ENCODE measurements around the gene CRCP.
"Not testable (repeated sequence)": the region's sequence is repeated elsewhere in the genome, so short reads cannot be mapped to it uniquely, and the experiment has no call there.

CRCP gene

GRCh38 chr7:66114743-66115649, at the start of gene CRCP:
CRCP (plus strand) TSS chr7:66114847; CDS start chr7:66114963, 116 bp downstream.
- in situ Hi-C loops (cut with HindIII; ENCODE audit: low sequenced_read_pairs) = no loop called here

GRCh38 chr7:66069732-66070131, 44.9 kb upstream of the CRCP start:
- in situ Hi-C loops (cut with HindIII; ENCODE audit: low sequenced_read_pairs) = loop anchor here (5.0 to 25.0 kb wide), 2 partner anchors 37 to 782 kb away; no protein-coding TSS in a partner anchor

GRCh38 chr7:66070222-66070621, 44.4 kb upstream of the CRCP start:
- in situ Hi-C loops (cut with HindIII; ENCODE audit: low sequenced_read_pairs) = loop anchor here (5.0 to 25.0 kb wide), 2 partner anchors 38 to 783 kb away; no protein-coding TSS in a partner anchor

GRCh38 chr7:66072208-66072607, 42.4 kb upstream of the CRCP start:
- in situ Hi-C loops (cut with HindIII; ENCODE audit: low sequenced_read_pairs) = loop anchor here (5.0 to 25.0 kb wide), 2 partner anchors 40 to 785 kb away; no protein-coding TSS in a partner anchor

GRCh38 chr7:66075590-66076461, 38.8 kb upstream of the CRCP start, which contains the start of gene ASL:
ASL (plus strand) TSS chr7:66075819; CDS start chr7:66076082, 263 bp downstream.
- in situ Hi-C loops (cut with HindIII; ENCODE audit: low sequenced_read_pairs) = no loop called here

GRCh38 chr7:66076462-66077329, 38.0 kb upstream of the CRCP start:
- in situ Hi-C loops (cut with HindIII; ENCODE audit: low sequenced_read_pairs) = no loop called here

GRCh38 chr7:66078067-66078466, 36.6 kb upstream of the CRCP start:
- in situ Hi-C loops (cut with HindIII; ENCODE audit: low sequenced_read_pairs) = no loop called here

GRCh38 chr7:66082083-66082482, 32.6 kb upstream of the CRCP start:
- in situ Hi-C loops (cut with HindIII; ENCODE audit: low sequenced_read_pairs) = no loop called here

GRCh38 chr7:66082886-66083415, 31.7 kb upstream of the CRCP start:
- in situ Hi-C loops (cut with HindIII; ENCODE audit: low sequenced_read_pairs) = no loop called here

- in situ Hi-C loops (cut with HindIII; ENCODE audit: low sequenced_read_pairs) = no loop called here
These were observed 31.0 kb upstream of the CRCP start for GRCh38 chr7:66083677-66084076.

GRCh38 chr7:66088861-66089838, 25.5 kb upstream of the CRCP start:
- in situ Hi-C loops (cut with HindIII; ENCODE audit: low sequenced_read_pairs) = no loop called here

- in situ Hi-C loops (cut with HindIII; ENCODE audit: low sequenced_read_pairs) = no loop called here
These were observed 22.0 kb upstream of the CRCP start for GRCh38 chr7:66092654-66093053.

- in situ Hi-C loops (cut with HindIII; ENCODE audit: low sequenced_read_pairs) = no loop called here
These were observed 19.6 kb upstream of the CRCP start for GRCh38 chr7:66095010-66095409.

GRCh38 chr7:66099232-66099550, 15.5 kb upstream of the CRCP start:
- in situ Hi-C loops (cut with HindIII; ENCODE audit: low sequenced_read_pairs) = no loop called here

GRCh38 chr7:66099551-66100407, 14.9 kb upstream of the CRCP start:
- in situ Hi-C loops (cut with HindIII; ENCODE audit: low sequenced_read_pairs) = no loop called here

GRCh38 chr7:66100408-66101050, 14.1 kb upstream of the CRCP start:
- in situ Hi-C loops (cut with HindIII; ENCODE audit: low sequenced_read_pairs) = no loop called here

GRCh38 chr7:66102168-66102567, 12.5 kb upstream of the CRCP start:
- in situ Hi-C loops (cut with HindIII; ENCODE audit: low sequenced_read_pairs) = not testable (repeated sequence)

GRCh38 chr7:66103994-66104393, 10.7 kb upstream of the CRCP start:
- in situ Hi-C loops (cut with HindIII; ENCODE audit: low sequenced_read_pairs) = not testable (repeated sequence)

All from endothelial cell of hepatic sinusoid (primary cell).